Measurements from ENCODE around the gene TRH. TPM values are rescaled to one million over a fixed set of nuclear protein-coding genes. Genes with fewer than 3 reads are reported as not detected.
"Not testable (repeated sequence)": the region's sequence is repeated elsewhere in the genome, so short reads cannot be mapped to it uniquely, and the experiment has no call there.

TRH gene
- total and polyA plus RNA-seq, 2 of the 4 experiments (the other 2 are of a cell fraction): not detected

- H2BK15ac ChIP-seq (ENCODE audit: low read depth, low read length): no peak overlapping the region
- H4K91ac ChIP-seq (ENCODE audit: insufficient read depth, low read depth, low read length): no peak overlapping the region
- H3K4me1 ChIP-seq (ENCODE audit: control insufficient read depth, insufficient read depth, low read length): no peaks in the 10 kb centered on the region
- in situ Hi-C loops (cut with MboI; ENCODE audit: low sequenced_read_pairs): no loop called here
- no peaks in the 10 kb centered on the region for H3K79me1 ChIP-seq (ENCODE audit: low read depth in 1 of 2, low read length in 2 of 2)
- peaks cover 54% of the 10 kb centered on the region for H3K27me3 ChIP-seq (ENCODE audit: control insufficient read depth, insufficient read depth, low read length)
- H2AK5ac ChIP-seq (ENCODE audit: low read depth, low read length): no peak overlapping the region
- H3K23ac ChIP-seq (ENCODE audit: low read depth, low read length): no peak overlapping the region
- no peak overlapping the region for H3K14ac ChIP-seq (replicated peaks; ENCODE audit: low read depth, low read length)
- H2BK20ac ChIP-seq (ENCODE audit: low read depth, low read length): no peak overlapping the region
- no peak overlapping the region for H4K8ac ChIP-seq (ENCODE audit: low read depth in 2 of 2, low read length in 2 of 2)
- 60% methylated on average over 1 of the region's 4 CpGs; no CpG with 5 or more reads in 1 of the 2 experiments for WGBS, 2 experiments (ENCODE audit: extremely low coverage in 2 of 2, insufficient read length in 1 of 2)
- no peak overlapping the region for H3K27ac ChIP-seq (ENCODE audit: insufficient read depth, low read length)
- H3K4ac ChIP-seq (ENCODE audit: low read depth, low read length): no peak overlapping the region
- H3K4me3 ChIP-seq (ENCODE audit: insufficient read depth, low read depth, low read length): no peak overlapping the region
- intact Hi-C loops (cut with micrococcal nuclease): no loop called here
- H3K56ac ChIP-seq (ENCODE audit: extremely low read depth, insufficient read depth, low read length): no peak overlapping the region
- ChIA-PET CTCF (no interaction called here), POLR2A (ENCODE audit: unreplicated experiment) (no interaction called here)
- H4K5ac ChIP-seq (ENCODE audit: low read depth, low read length): no peak overlapping the region
- H3K9me1 ChIP-seq (ENCODE audit: insufficient read depth, low read length): no peaks in the 10 kb centered on the region; the same call in 1 of the 2 replicates
- H2BK5ac ChIP-seq (ENCODE audit: low read depth, low read length, poor library complexity, severe bottlenecking): no peak overlapping the region
- H3K18ac ChIP-seq (ENCODE audit: low read depth, low read length): no peak overlapping the region
- H3K9me3 ChIP-seq (ENCODE audit: control insufficient read depth, insufficient read depth, low read length): peaks cover 1% of the 10 kb centered on the region; the same call in 1 of the 2 replicates
- no peak overlapping the region for H3K9ac ChIP-seq (ENCODE audit: low read depth, low read length)
- DNase-seq (no peak), ATAC-seq (ENCODE audit: low read depth) (no peak)
- no TSS peak for BruUV-seq (replicated peaks)
- no peak overlapping the region for H2AFZ ChIP-seq (replicated peaks; ENCODE audit: low read length, poor library complexity)
- no peak overlapping the region for H2AK9ac ChIP-seq (replicated peaks; ENCODE audit: low read depth, low read length, poor library complexity)
- no peak for TF ChIP-seq RCOR1 (IDR thresholded peaks at IDR 0.05; ENCODE audit: insufficient replicate concordance, low read length)
- TF ChIP-seq RAD21 (IDR thresholded peaks at IDR 0.05; ENCODE audit: low read length): no peak
- TF ChIP-seq, protein P1, sequence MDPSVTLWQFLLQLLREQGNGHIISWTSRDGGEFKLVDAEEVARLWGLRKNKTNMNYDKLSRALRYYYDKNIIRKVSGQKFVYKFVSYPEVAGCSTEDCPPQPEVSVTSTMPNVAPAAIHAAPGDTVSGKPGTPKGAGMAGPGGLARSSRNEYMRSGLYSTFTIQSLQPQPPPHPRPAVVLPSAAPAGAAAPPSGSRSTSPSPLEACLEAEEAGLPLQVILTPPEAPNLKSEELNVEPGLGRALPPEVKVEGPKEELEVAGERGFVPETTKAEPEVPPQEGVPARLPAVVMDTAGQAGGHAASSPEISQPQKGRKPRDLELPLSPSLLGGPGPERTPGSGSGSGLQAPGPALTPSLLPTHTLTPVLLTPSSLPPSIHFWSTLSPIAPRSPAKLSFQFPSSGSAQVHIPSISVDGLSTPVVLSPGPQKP (IDR thresholded peaks at IDR 0.05; ENCODE audit: borderline replicate concordance, low read depth, low read length): no peak
- no peak for TF ChIP-seq MAZ (IDR thresholded peaks at IDR 0.05; ENCODE audit: borderline replicate concordance, low read depth, low read length)
- H2BK120ac ChIP-seq (ENCODE audit: low read depth, low read length): no peak overlapping the region
- no peaks in the 10 kb centered on the region for H3K36me3 ChIP-seq (ENCODE audit: control insufficient read depth, insufficient read depth, low read length)
- dilution Hi-C loops (cut with HindIII; ENCODE audit: low sequenced_read_pairs, unreplicated experiment): no loop called here
- H4K20me1 ChIP-seq (ENCODE audit: insufficient read depth, low read length): no peaks in the 10 kb centered on the region
- H3K4me2 ChIP-seq (ENCODE audit: low read depth, low read length): no peak overlapping the region
These were observed 21.6 kb downstream of the TRH start for GRCh38 chr3:129996073-129996472.

- no CpG with 5 or more reads among the region's 5 CpGs for WGBS, 2 experiments (ENCODE audit: extremely low coverage in 2 of 2, insufficient read length in 1 of 2)
- H2BK15ac ChIP-seq (ENCODE audit: low read depth, low read length); H4K8ac ChIP-seq (ENCODE audit: low read depth in 2 of 2, low read length in 2 of 2); H3K23ac ChIP-seq (ENCODE audit: low read depth, low read length); H4K20me1 ChIP-seq (ENCODE audit: insufficient read depth, low read length); H4K91ac ChIP-seq (ENCODE audit: insufficient read depth, low read depth, low read length); H2AK5ac ChIP-seq (ENCODE audit: low read depth, low read length); DNase-seq; H3K36me3 ChIP-seq (ENCODE audit: control insufficient read depth, insufficient read depth, low read length); H3K4me3 ChIP-seq (ENCODE audit: insufficient read depth, low read depth, low read length); H3K9me3 ChIP-seq (ENCODE audit: control insufficient read depth, insufficient read depth, low read length); H3K14ac ChIP-seq (replicated peaks; ENCODE audit: low read depth, low read length); H3K4ac ChIP-seq (ENCODE audit: low read depth, low read length); H3K9me1 ChIP-seq (ENCODE audit: insufficient read depth, low read length); H3K27ac ChIP-seq (ENCODE audit: insufficient read depth, low read length); intact Hi-C loops (cut with micrococcal nuclease); H3K9ac ChIP-seq (ENCODE audit: low read depth, low read length); H2BK120ac ChIP-seq (ENCODE audit: low read depth, low read length); POLR2A ChIA-PET (ENCODE audit: unreplicated experiment); H3K79me1 ChIP-seq (ENCODE audit: low read depth in 1 of 2, low read length in 2 of 2); H4K5ac ChIP-seq (ENCODE audit: low read depth, low read length); dilution Hi-C loops (cut with HindIII; ENCODE audit: low sequenced_read_pairs, unreplicated experiment); H3K18ac ChIP-seq (ENCODE audit: low read depth, low read length); in situ Hi-C loops (cut with MboI; ENCODE audit: low sequenced_read_pairs); BruUV-seq (replicated peaks); H2AK9ac ChIP-seq (replicated peaks; ENCODE audit: low read depth, low read length, poor library complexity); H2BK20ac ChIP-seq (ENCODE audit: low read depth, low read length); CTCF ChIA-PET; H3K4me1 ChIP-seq (ENCODE audit: control insufficient read depth, insufficient read depth, low read length); H3K56ac ChIP-seq (ENCODE audit: extremely low read depth, insufficient read depth, low read length); H2BK5ac ChIP-seq (ENCODE audit: low read depth, low read length, poor library complexity, severe bottlenecking); H2AFZ ChIP-seq (replicated peaks; ENCODE audit: low read length, poor library complexity); H3K4me2 ChIP-seq (ENCODE audit: low read depth, low read length); ATAC-seq (ENCODE audit: low read depth): not testable (repeated sequence)
- peaks cover 41% of the 10 kb centered on the region for H3K27me3 ChIP-seq (ENCODE audit: control insufficient read depth, insufficient read depth, low read length)
These were observed 24.7 kb downstream of the TRH start for GRCh38 chr3:129999176-129999575.
